ENCODE results near the gene NXPH1.

The NXPH1 gene

GRCh38 chr7:8422177-8422576 is 11.2 kb upstream of the NXPH1 start:
- no peak for ATAC-seq (ENCODE audit: low read depth)
- Mint-ChIP-seq H3K27me3 (peaks cover 7% of the 10 kb centered on the region), H3K36me3 (no peaks in the 10 kb centered on the region), H3K4me3 (no peak overlapping the region), H3K27ac (no peak overlapping the region), H3K9me3 (no peaks in the 10 kb centered on the region), H3K4me1 (no peaks in the 10 kb centered on the region)
- no peak for DNase-seq (ENCODE audit: low spot score in 2 of 2)

DNA sequence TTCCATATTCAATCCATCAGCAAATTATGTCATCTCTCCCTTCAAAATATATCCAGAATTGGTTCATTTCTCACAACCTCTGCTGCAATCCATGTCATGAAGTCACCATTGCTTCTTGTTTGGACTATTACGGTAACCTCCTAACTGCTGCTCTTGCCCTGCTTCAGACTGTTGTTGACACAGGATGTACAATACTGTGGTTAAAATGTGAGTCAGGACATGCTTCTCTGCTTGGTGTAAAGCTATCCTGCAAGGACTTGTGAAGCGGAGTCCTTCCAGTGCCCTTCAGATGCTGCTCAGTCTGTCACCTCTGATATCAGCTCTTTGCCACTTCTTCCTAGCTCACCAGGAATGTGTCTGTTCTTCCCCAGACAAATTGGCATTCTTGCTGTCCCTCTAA is 10.4 kb upstream of the NXPH1 start:
- no peaks in the 10 kb centered on the region for H3K36me3 Mint-ChIP-seq
- H3K4me1 Mint-ChIP-seq = no peaks in the 10 kb centered on the region
- peaks cover 4% of the 10 kb centered on the region for H3K27me3 Mint-ChIP-seq
- H3K9me3 Mint-ChIP-seq = no peaks in the 10 kb centered on the region
- H3K27ac Mint-ChIP-seq = no peak overlapping the region
- ATAC-seq (ENCODE audit: low read depth) (no peak), DNase-seq (ENCODE audit: low spot score in 2 of 2) (no peak)
- H3K4me3 Mint-ChIP-seq = no peak overlapping the region

DNA sequence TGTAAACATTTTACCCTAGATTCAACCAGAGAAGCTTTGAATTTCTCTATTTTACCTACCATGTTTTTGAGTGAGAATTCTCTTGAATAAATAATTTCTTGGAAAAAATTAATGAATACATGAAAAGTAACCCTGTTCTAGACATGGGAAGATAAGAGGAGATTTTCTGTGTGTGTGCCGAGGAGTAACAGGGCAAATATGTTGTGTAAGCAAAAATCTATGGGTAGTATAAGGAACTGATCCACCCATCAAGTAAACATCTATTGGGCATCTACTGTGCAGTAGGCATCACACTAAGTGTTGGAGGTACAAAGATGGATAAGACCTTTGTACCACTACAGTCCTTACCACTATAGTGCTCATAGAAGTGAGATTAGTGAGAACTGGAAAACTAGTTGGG is 8.2 kb upstream of the NXPH1 start:
- DNase-seq (ENCODE audit: low spot score in 2 of 2) (no peak), ATAC-seq (ENCODE audit: low read depth) (no peak)
- Mint-ChIP-seq H3K4me3 (no peak overlapping the region), H3K27me3 (peaks cover 4% of the 10 kb centered on the region), H3K4me1 (no peaks in the 10 kb centered on the region), H3K27ac (no peak overlapping the region), H3K9me3 (no peaks in the 10 kb centered on the region), H3K36me3 (no peaks in the 10 kb centered on the region)

DNA sequence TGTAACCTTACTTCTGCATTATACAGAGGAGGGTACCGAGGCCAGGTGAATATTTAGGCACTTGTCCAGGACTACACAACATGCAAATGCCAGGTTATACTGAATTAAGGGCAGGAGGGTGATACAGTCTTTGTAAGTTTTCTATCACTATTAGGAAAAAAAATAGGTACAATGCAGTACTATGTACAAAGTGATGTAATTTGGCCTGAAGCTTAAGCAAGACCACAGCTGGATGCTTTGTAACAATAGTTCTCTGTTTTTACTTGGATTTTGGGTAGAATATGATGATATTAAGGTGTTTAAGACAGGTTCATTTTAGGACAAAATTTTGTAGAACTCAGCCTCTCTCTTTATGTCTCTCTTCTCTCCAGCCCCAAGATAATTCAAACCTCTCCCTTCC is 2.8 kb upstream of the NXPH1 start:
- H3K9me3 Mint-ChIP-seq = peaks cover 2% of the 10 kb centered on the region
- H3K4me1 Mint-ChIP-seq = peaks cover 12% of the 10 kb centered on the region
- ATAC-seq (ENCODE audit: low read depth) = no peak
- peaks cover 4% of the 10 kb centered on the region for H3K36me3 Mint-ChIP-seq
- no peak overlapping the region for H3K27ac Mint-ChIP-seq
- DNase-seq (ENCODE audit: low spot score in 2 of 2) = no peak
- no peak overlapping the region for H3K4me3 Mint-ChIP-seq
- peaks cover 20% of the 10 kb centered on the region for H3K27me3 Mint-ChIP-seq

- peaks cover 20% of the 10 kb centered on the region for H3K4me1 Mint-ChIP-seq
- H3K27me3 Mint-ChIP-seq = peaks cover 33% of the 10 kb centered on the region
- peaks cover 2% of the 10 kb centered on the region for H3K9me3 Mint-ChIP-seq
- DNase-seq (ENCODE audit: low spot score in 2 of 2) = no peak
- H3K27ac Mint-ChIP-seq = no peak overlapping the region
- ATAC-seq (ENCODE audit: low read depth) = no peak
- H3K4me3 Mint-ChIP-seq = no peak overlapping the region
- H3K36me3 Mint-ChIP-seq = peaks cover 4% of the 10 kb centered on the region
Observed at GRCh38 chr7:8434290-8435002, 1.0 kb downstream of the NXPH1 start.

DNA sequence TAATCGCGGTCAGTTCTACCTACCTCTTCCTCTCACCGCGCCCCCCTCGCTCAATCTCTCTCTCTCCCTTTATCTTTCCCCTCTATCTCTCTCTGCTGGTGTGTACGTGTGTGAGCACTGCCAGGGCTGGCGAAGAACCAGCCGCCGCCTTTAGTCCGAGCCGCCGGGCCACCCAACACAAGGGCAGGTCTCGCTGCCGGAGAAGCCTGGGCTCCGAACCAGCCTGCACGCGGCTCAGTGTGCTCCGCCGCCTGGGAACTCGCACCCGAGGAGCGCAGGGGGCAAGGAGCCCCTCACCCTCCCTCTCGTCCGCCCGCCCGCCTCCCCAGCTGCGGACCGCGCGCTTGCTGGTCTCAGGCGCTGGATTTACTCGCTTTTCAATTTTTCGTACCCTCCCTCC is 1.7 kb downstream of the NXPH1 start:
- no peak overlapping the region for H3K27ac Mint-ChIP-seq
- no peak for ATAC-seq (ENCODE audit: low read depth)

DNA sequence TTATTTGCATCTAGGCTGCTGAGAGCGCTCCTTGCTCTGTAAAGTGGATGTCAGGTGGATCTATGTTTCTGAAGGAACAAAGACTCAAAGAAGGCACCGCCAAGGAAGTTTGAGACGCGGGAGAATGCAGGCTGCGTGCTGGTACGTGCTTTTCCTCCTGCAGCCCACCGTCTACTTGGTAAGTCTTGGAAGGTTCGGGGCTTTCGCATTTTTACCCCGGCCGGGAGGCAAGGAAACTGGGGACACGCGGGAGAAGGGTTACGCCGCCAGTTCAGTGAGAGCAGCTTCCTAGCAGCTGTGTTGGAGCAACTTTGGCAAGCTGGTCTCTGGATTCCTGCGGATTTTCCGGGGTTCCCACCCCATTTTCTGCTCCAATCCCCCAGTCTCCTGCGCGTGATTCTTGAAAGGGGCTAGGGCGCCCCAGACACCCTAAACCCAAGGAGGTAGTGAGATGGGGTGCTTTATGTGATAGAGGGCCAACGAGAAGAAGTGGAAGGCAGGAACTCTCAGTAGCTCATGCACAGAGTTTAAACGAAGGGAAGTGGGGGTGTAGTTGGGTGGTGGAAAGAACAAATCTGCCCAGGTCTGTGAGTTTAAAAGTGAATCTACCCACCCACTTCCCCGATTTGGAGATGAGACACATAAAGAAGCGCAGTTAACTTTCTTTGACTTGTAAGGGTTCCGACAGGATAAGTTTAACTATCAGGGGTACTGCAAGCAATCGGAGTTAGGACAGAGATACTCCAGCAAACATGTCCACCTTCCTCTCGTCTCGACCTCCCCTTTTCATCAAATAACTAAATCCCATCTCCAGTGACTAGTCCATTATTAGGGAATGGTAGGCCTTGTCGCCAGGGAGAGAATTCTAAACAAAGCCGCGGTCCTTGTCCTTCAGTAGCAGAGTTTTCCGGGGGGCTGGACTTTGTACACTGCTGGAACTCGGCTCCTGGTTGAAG is 2.5 kb downstream of the NXPH1 start:
- peaks cover 4% of the 10 kb centered on the region for H3K36me3 Mint-ChIP-seq
- peaks cover 20% of the 10 kb centered on the region for H3K4me1 Mint-ChIP-seq
- peaks cover 2% of the 10 kb centered on the region for H3K9me3 Mint-ChIP-seq
- peaks cover 34% of the 10 kb centered on the region for H3K27me3 Mint-ChIP-seq
- ATAC-seq (ENCODE audit: low read depth) (no peak), DNase-seq (ENCODE audit: low spot score in 2 of 2) (no peak)
- H3K4me3 Mint-ChIP-seq = no peak overlapping the region
- no peak overlapping the region for H3K27ac Mint-ChIP-seq

More for the DNA sequence above, 1.7 kb downstream of the NXPH1 start:
- Mint-ChIP-seq H3K36me3 (peaks cover 4% of the 10 kb centered on the region), H3K4me1 (peaks cover 20% of the 10 kb centered on the region), H3K27me3 (peaks cover 34% of the 10 kb centered on the region), H3K9me3 (peaks cover 2% of the 10 kb centered on the region), H3K4me3 (peak overlapping the region; percentile 17)
- DNase-seq (ENCODE audit: low spot score in 2 of 2) = no peak

DNA sequence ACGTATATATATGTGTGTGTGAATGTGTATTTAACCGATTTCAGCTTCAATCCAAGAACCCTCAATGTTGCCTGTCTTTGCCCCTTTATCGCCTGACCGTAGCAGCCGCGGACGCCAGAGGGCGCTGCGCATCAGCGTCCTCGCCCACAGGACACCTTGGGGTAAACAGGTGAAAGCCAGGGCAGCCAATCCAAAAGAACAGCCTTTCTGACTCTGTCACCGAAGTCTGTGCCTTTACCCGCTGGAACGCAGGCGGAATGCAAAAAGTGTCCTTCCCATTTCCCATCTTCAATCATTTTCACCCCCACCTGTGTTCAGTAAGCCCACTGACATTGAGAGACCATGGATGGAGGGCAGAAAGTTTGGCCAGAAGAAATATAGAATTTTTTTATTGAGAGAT is 3.6 kb downstream of the NXPH1 start:
- Mint-ChIP-seq H3K27ac (no peak overlapping the region), H3K4me1 (peaks cover 20% of the 10 kb centered on the region), H3K27me3 (peaks cover 36% of the 10 kb centered on the region), H3K9me3 (peaks cover 2% of the 10 kb centered on the region), H3K4me3 (peak overlapping the region; percentile 37), H3K36me3 (peaks cover 4% of the 10 kb centered on the region)
- DNase-seq (ENCODE audit: low spot score in 2 of 2) (peak in 1 of 2 donors; percentile 36), ATAC-seq (ENCODE audit: low read depth) (no peak)

DNA sequence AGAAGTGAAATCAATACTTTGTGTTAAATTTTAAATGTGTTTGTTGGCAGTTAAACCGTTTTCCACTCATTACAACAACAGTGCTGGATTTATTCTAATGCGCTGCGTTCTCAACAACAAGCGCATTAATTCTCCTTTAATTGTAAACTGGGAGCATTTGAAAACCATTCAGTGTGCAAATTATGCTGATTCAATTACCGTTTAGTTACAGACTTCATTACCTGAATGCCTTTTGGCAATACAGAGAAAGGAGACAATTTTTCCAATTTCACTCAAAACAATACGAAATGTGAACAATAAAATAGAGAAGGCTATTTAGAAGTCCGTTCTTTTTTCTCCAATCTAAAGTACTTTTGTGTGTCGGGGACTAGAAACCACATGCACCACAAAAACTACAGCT is 4.2 kb downstream of the NXPH1 start:
- no peak overlapping the region for H3K4me3 Mint-ChIP-seq
- DNase-seq (ENCODE audit: low spot score in 2 of 2) (no peak), ATAC-seq (ENCODE audit: low read depth) (no peak)
- peaks cover 2% of the 10 kb centered on the region for H3K9me3 Mint-ChIP-seq
- peaks cover 4% of the 10 kb centered on the region for H3K36me3 Mint-ChIP-seq
- H3K27ac Mint-ChIP-seq = no peak overlapping the region
- peaks cover 20% of the 10 kb centered on the region for H3K4me1 Mint-ChIP-seq
- peaks cover 37% of the 10 kb centered on the region for H3K27me3 Mint-ChIP-seq

DNA sequence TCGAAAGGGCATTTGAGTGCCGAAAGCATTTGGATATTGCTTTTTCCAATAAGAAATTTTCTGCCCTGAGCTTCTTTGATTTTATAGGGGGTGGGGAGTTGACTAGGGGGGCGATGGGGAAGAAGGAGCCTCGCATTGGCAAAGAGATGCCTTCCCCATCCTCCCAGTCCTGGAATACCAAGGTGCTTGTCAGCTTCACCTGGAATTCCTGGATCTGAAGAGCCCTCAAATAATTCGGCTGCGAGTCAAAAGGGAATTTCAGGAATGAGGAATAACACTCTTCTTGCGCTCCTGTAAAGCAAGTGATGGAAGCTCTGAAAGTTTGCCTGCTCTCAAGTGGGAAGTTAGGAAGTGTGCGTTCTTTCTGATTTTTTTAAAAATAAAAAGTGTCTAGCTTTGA is 7.3 kb downstream of the NXPH1 start:
- no peak for DNase-seq (ENCODE audit: low spot score in 2 of 2)
- ATAC-seq (ENCODE audit: low read depth) = no peak
- H3K9me3 Mint-ChIP-seq = peaks cover 2% of the 10 kb centered on the region
- H3K36me3 Mint-ChIP-seq = no peaks in the 10 kb centered on the region
- H3K27ac Mint-ChIP-seq = no peak overlapping the region
- H3K4me3 Mint-ChIP-seq = no peak overlapping the region
- peaks cover 14% of the 10 kb centered on the region for H3K4me1 Mint-ChIP-seq
- peaks cover 32% of the 10 kb centered on the region for H3K27me3 Mint-ChIP-seq

GRCh38 chr7:8441106-8441965 is 7.9 kb downstream of the NXPH1 start:
- H3K36me3 Mint-ChIP-seq = no peaks in the 10 kb centered on the region
- ATAC-seq (ENCODE audit: low read depth) (no peak), DNase-seq (ENCODE audit: low spot score in 2 of 2) (no peak)
- H3K27me3 Mint-ChIP-seq = peaks cover 27% of the 10 kb centered on the region
- peaks cover 2% of the 10 kb centered on the region for H3K9me3 Mint-ChIP-seq
- peaks cover 14% of the 10 kb centered on the region for H3K4me1 Mint-ChIP-seq
- H3K4me3 Mint-ChIP-seq = no peak overlapping the region
- no peak overlapping the region for H3K27ac Mint-ChIP-seq

GRCh38 chr7:8442051-8442813 is 8.8 kb downstream of the NXPH1 start:
- Mint-ChIP-seq H3K27ac (no peak overlapping the region), H3K27me3 (peaks cover 24% of the 10 kb centered on the region), H3K9me3 (peaks cover 2% of the 10 kb centered on the region), H3K36me3 (no peaks in the 10 kb centered on the region), H3K4me1 (peaks cover 7% of the 10 kb centered on the region), H3K4me3 (no peak overlapping the region)
- ATAC-seq (ENCODE audit: low read depth) (no peak), DNase-seq (ENCODE audit: low spot score in 2 of 2) (no peak)

- Mint-ChIP-seq H3K9me3 (peaks cover 2% of the 10 kb centered on the region), H3K4me3 (no peak overlapping the region), H3K27ac (no peak overlapping the region), H3K36me3 (no peaks in the 10 kb centered on the region), H3K4me1 (peaks cover 7% of the 10 kb centered on the region), H3K27me3 (peaks cover 24% of the 10 kb centered on the region)
- DNase-seq (ENCODE audit: low spot score in 2 of 2) = no peak
- no peak for ATAC-seq (ENCODE audit: low read depth)
Observed at GRCh38 chr7:8442814-8443304, 9.4 kb downstream of the NXPH1 start.

All from memory B cell (primary cell).